Activated naive CD8-positive, alpha-beta T cell treated with anti-CD3 and anti-CD28 coated beads, Interleukin-2, amount 50 U/mL, for 24 hours (primary cell): Measurements from ENCODE around the gene SMIM43.

Source experiments
- ATAC-seq: fragments of 150-1000 bp; cut with Tn5 transposase; one replicate; pipeline ENCODE4 v1.10.0; 2021
- DNase-seq: peaks from one replicate; pipeline ENCODE4 v3.0.0; 2021
- H3K27ac Mint-ChIP-seq: one replicate; pipeline ENCODE4 v1.8.0; 2021; ENCODE audit warnings: mild to moderate bottlenecking, mixed read lengths
- H3K27me3 Mint-ChIP-seq: one replicate; pipeline ENCODE4 v1.8.0; 2021; ENCODE audit warnings: mixed read lengths
- H3K36me3 Mint-ChIP-seq: one replicate; pipeline ENCODE4 v1.8.0; 2021; ENCODE audit warnings: low read depth, mixed read lengths
- H3K4me1 Mint-ChIP-seq: one replicate; pipeline ENCODE4 v1.8.0; 2021; ENCODE audit warnings: mixed read lengths
- H3K4me3 Mint-ChIP-seq: one replicate; pipeline ENCODE4 v1.8.0; 2021; ENCODE audit warnings: mild to moderate bottlenecking, moderate library complexity, mixed read lengths
- H3K9me3 Mint-ChIP-seq: one replicate; pipeline ENCODE4 v1.8.0; 2021; ENCODE audit warnings: mixed read lengths

The SMIM43 gene

DNA sequence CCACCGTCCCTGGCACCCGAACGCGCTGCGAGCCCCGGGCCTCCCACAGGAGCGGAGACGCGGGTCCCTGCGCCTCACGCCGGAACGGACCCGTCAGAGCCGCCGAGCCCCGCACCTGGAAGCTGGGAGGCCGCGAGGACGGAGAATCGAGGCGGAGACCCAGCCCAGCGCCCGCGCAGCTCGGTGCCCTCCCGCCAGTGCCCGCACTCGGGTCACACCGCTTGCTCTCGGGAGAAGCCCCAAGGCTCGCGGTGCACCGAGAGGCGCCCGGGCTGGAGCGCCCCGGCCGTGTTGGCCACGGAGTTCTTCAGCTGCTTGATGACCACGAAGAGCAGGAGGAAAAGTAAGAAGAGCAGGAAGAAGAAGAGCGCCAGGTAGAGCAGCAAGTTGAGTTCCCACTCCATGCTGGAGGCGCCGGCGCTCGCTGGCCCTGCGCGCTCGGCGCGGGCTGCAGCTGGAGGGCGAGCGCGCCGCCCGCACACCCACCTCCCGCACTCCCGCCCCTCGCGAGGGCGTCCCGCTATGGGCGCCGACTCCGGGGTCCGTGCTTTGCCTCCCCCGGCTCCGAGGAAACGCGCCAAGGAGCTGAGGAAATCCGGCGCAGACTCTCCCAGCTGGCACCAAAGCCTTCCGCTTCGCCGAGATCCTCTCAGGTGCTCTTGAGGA, at the start of gene SMIM43:
SMIM43 (minus strand) TSS at position 463 of the 666 bp plus-strand sequence; CDS start at position 404, 59 bp downstream.
- ATAC-seq = no peak
- no peak for DNase-seq
- no peaks in the 10 kb centered on the region for H3K9me3 Mint-ChIP-seq
- no peak within 1 kb of the TSS for H3K27ac Mint-ChIP-seq
- peak within 1 kb of the TSS; percentile 61 for H3K4me3 Mint-ChIP-seq
- H3K4me1 Mint-ChIP-seq = peaks cover 4% of the 10 kb centered on the region
- H3K27me3 Mint-ChIP-seq = peaks cover 53% of the 10 kb centered on the region
- H3K36me3 Mint-ChIP-seq = no peaks in the 10 kb centered on the region

DNA sequence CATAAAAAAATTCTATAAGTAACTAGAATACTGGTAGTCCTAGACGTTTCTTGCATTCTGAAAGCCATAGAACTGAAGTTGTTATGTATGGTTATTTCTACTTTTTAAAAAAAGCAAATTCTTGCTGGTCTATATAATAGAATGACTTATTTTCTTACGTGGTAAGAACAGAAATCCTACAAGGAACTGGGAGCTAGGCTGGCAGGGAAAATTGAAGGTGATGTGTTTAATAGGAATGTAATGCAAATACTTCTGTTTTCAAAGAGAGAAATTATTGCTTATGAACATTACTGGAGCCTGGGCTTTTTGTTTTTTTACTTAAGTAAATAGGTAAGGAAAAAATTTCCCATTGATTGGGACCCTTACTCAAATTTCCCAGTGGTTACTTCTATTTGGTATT, 49.8 kb upstream of the SMIM43 start:
- peaks cover 65% of the 10 kb centered on the region for H3K36me3 Mint-ChIP-seq
- DNase-seq (no peak), ATAC-seq (no peak)
- peaks cover 7% of the 10 kb centered on the region for H3K4me1 Mint-ChIP-seq
- no peak overlapping the region for H3K4me3 Mint-ChIP-seq
- no peaks in the 10 kb centered on the region for H3K27me3 Mint-ChIP-seq
- no peaks in the 10 kb centered on the region for H3K9me3 Mint-ChIP-seq
- no peak overlapping the region for H3K27ac Mint-ChIP-seq

DNA sequence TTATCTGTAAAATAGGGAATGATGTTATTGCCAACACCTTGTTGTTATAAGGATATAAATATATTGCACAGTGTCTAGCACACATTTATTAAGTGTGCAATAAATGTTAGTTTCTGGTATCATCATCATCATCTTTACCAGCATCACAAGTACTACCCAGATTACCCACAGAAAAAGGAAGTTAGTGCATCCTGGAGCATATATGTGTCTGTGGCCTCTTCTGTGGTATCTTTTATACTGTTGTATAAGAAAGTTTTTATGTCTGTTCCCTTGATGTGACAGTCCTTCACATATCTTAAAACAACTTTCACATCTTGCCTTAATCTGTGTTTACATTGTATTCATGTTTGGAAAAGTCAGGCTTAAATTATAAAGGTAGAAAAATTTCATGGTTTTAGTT, 46.2 kb upstream of the SMIM43 start:
- DNase-seq = no peak
- H3K4me1 Mint-ChIP-seq = no peaks in the 10 kb centered on the region
- no peak for ATAC-seq
- H3K9me3 Mint-ChIP-seq = no peaks in the 10 kb centered on the region
- peaks cover 50% of the 10 kb centered on the region for H3K36me3 Mint-ChIP-seq
- no peak overlapping the region for H3K27ac Mint-ChIP-seq
- no peak overlapping the region for H3K4me3 Mint-ChIP-seq
- H3K27me3 Mint-ChIP-seq = no peaks in the 10 kb centered on the region

DNA sequence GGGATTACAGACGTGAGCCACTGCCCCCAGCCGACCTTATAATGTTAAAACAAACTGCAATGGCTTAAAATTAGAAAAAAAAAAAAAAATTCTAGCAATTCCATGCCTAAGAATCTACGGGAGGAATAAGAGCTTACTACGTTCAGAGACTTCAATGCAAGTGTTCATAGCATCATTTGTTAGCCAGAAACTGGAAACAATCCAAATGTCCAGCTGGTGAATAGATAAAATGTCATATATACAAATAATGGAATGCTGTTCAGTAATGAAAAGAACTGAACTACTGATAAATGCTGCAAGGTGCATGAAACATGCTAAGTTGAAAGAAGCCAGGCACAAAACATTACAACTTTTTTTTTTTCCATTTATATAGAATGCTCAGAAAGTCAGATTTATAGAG, 41.4 kb upstream of the SMIM43 start:
- DNase-seq (no peak), ATAC-seq (no peak)
- H3K4me3 Mint-ChIP-seq = no peak overlapping the region
- H3K36me3 Mint-ChIP-seq = peaks cover 55% of the 10 kb centered on the region
- H3K4me1 Mint-ChIP-seq = peaks cover 26% of the 10 kb centered on the region
- H3K27ac Mint-ChIP-seq = no peak overlapping the region
- no peaks in the 10 kb centered on the region for H3K27me3 Mint-ChIP-seq
- no peaks in the 10 kb centered on the region for H3K9me3 Mint-ChIP-seq

DNA sequence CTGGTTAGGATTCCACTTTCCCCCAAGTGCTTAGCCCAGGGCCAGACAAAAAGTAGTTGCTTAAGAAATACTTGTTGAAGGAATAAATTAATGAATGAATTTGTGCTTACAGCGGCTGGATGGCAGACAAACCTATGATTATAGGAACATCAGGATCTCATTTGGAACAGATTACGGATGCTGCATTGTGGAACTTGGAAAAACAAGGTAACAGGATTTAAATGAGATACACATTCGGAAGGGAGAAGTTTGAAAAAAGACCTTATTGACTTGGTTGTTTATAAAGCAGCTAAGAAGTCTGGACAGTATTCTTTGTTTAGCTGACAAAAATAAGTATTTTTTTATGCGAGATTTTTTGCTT, 36.7 kb upstream of the SMIM43 start:
- peaks cover 3% of the 10 kb centered on the region for H3K27me3 Mint-ChIP-seq
- peak overlapping the region; percentile 97 for H3K27ac Mint-ChIP-seq
- no peak for DNase-seq
- peaks cover 50% of the 10 kb centered on the region for H3K4me1 Mint-ChIP-seq
- H3K36me3 Mint-ChIP-seq = peaks cover 37% of the 10 kb centered on the region
- H3K9me3 Mint-ChIP-seq = no peaks in the 10 kb centered on the region
- ATAC-seq = no peak
- peak overlapping the region; percentile 90 for H3K4me3 Mint-ChIP-seq

DNA sequence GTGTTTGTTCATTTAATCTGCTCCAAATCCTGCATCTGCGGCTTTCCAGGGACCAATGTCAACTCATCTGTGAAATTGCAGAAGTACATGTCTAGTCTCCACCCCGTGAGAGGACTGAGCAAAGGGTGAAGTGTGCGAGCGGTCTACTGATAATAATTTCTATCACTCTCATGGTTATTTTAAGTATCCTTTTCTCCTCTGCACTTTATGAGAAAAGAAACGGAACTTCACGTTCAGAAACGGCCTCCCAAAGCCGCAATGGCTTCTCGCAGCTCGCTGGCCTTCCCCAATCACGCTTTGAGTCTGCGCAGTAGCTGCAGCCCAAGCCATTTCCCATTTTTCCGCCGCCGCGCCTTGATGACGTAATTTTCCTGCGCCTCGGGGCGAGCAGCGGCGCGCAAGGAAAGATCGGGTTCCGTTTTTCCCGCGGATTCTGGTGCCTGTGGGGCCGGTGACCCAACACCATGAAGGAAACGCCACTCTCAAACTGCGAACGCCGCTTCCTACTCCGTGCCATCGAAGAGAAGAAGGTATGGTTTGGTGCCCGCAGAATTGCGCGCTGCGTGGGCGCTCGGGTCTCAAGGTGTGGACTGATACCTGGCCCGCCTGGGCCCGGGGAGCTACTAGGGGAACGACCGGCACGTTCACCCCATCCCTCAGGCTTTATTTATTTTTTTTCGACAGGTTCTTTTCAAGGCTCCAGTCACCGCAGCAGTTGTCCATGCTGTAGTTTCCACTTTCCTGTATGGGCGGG, 36.2 kb upstream of the SMIM43 start, which contains the start of gene EXOSC9:
EXOSC9 (plus strand) TSS at position 363 of the 754 bp plus-strand sequence; CDS start at position 465, 102 bp downstream.
- Mint-ChIP-seq H3K27ac (peak within 1 kb of the TSS; percentile 97), H3K27me3 (peaks cover 3% of the 10 kb centered on the region), H3K4me1 (peaks cover 50% of the 10 kb centered on the region), H3K36me3 (peaks cover 32% of the 10 kb centered on the region), H3K4me3 (peak within 1 kb of the TSS; percentile 90), H3K9me3 (no peaks in the 10 kb centered on the region)
- DNase-seq = peak; percentile 97
- ATAC-seq = peak; percentile 74

- DNase-seq (no peak), ATAC-seq (peak; percentile 12)
- H3K36me3 Mint-ChIP-seq = peaks cover 32% of the 10 kb centered on the region
- H3K27me3 Mint-ChIP-seq = peaks cover 3% of the 10 kb centered on the region
- H3K27ac Mint-ChIP-seq = peak overlapping the region; percentile 97
- no peaks in the 10 kb centered on the region for H3K9me3 Mint-ChIP-seq
- H3K4me1 Mint-ChIP-seq = peaks cover 50% of the 10 kb centered on the region
- peak overlapping the region; percentile 90 for H3K4me3 Mint-ChIP-seq
These were observed 35.6 kb upstream of the SMIM43 start for GRCh38 chr4:121800638-121800960.

GRCh38 chr4:121799867-121800501, 35.0 kb upstream of the SMIM43 start:
- Mint-ChIP-seq H3K27me3 (peaks cover 7% of the 10 kb centered on the region), H3K4me3 (peak overlapping the region; percentile 90), H3K36me3 (peaks cover 26% of the 10 kb centered on the region), H3K9me3 (no peaks in the 10 kb centered on the region), H3K27ac (peak overlapping the region; percentile 97), H3K4me1 (peaks cover 49% of the 10 kb centered on the region)
- DNase-seq (no peak), ATAC-seq (no peak)

DNA sequence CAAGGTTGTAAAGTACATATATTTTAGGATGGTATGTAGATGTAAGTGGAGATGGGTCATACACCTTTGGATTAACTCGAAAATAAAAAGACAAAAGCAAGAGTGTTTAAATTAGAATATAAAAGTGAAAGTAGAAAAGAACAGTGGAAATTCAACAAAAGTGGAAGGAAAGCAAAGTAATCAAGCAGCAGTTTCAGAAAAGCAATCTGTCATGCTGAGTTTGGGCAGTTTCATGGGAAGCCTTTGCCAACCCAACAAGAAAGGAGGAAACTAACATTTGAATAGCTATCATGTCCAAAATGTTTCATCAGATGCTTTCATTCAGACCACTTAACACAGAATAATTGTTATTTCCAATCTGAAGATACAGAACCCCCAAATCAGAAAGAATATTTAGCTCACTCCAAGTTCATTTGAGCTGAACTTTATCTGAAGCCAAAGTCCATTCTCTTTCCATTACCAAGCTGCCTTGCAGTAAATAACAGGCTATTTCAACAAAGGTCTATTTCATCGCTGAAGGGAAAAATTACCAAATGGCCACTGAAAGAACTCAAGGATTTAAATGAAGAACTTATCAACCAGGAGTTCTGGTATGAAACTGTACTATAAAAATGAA, 34.4 kb upstream of the SMIM43 start:
- Mint-ChIP-seq H3K4me1 (peaks cover 47% of the 10 kb centered on the region), H3K4me3 (peak overlapping the region; percentile 90)
- DNase-seq = no peak

DNA sequence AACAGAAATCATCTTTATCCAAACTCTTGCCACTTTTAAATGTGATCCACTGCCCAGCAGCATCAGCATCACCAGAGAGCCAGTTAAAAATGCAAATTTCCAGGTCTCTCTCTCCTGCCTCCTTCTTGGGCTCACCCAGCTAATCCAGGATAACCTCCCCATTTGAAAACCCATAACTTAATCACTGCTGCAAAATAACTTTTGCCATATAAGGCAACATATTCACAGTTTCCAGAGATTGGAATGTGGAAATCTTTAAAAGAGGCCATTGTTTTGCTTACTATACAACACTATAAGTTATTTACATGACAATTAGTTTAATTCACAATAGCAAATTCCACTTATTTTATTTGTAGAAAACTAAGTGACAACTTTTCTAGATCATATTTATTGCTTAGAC, 31.3 kb upstream of the SMIM43 start:
- ATAC-seq (no peak), DNase-seq (no peak)
- Mint-ChIP-seq H3K9me3 (no peaks in the 10 kb centered on the region), H3K27ac (no peak overlapping the region), H3K4me1 (peaks cover 26% of the 10 kb centered on the region), H3K4me3 (no peak overlapping the region), H3K27me3 (peaks cover 14% of the 10 kb centered on the region), H3K36me3 (peaks cover 3% of the 10 kb centered on the region)

More for the DNA sequence above, 34.4 kb upstream of the SMIM43 start:
- no peak for ATAC-seq
- Mint-ChIP-seq H3K27me3 (peaks cover 13% of the 10 kb centered on the region), H3K36me3 (peaks cover 21% of the 10 kb centered on the region), H3K27ac (peak overlapping the region; percentile 97), H3K9me3 (no peaks in the 10 kb centered on the region)

DNA sequence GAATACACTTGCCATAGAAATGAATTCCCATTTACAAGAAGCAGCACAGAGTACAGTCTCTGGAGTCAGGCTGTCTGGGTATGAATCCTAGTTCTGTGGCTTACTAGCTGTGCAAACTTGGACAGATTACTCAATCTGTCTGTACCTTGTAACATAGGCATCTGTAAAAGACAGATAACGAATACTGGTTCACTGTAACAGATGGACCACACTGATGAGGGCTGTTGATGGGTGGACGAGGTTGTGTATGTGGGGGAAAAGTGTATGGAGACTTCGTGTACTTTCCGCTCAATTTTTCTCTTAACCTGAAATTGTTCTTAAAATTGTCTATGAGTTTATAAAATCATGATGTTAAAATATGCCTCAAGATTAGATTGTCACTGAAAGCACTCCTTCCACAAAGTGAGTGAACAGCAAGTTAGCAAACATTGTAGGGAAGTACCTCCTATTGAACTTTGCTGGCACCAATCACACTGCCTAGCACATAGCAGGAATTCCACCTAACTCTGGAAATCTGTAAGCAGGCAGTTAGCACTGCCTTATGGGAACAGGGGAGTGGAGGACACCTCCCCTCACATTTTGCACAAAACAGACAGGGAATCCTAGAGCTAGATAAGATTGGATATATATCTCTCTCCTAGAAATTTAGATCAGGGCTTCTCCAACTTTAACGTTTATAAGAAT, 29.7 kb upstream of the SMIM43 start:
- Mint-ChIP-seq H3K36me3 (no peaks in the 10 kb centered on the region), H3K4me3 (no peak overlapping the region), H3K4me1 (peaks cover 9% of the 10 kb centered on the region), H3K9me3 (no peaks in the 10 kb centered on the region), H3K27me3 (peaks cover 14% of the 10 kb centered on the region), H3K27ac (no peak overlapping the region)
- DNase-seq (no peak), ATAC-seq (no peak)

DNA sequence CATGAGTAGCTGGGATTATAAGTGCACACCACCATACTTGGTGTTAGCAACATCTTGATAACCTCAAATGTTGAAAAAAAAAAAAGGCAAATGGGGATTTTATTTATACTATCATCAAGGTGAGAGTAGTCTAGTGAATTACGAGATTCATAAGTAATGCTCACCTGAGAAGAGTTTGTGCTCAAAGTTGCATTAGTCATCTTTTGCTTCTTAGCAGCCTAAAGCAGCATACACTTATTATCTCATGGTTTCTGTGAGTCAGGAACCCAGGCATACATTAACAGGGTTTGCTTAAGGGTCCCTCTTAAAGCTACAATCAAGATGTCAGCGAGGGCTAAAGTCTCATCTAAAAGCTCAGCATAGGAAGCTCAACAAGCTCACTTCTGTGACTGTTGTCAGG, 28.0 kb upstream of the SMIM43 start:
- peak; percentile 40 for ATAC-seq
- Mint-ChIP-seq H3K4me1 (peaks cover 2% of the 10 kb centered on the region), H3K27ac (no peak overlapping the region), H3K4me3 (no peak overlapping the region), H3K36me3 (no peaks in the 10 kb centered on the region), H3K9me3 (no peaks in the 10 kb centered on the region), H3K27me3 (peaks cover 27% of the 10 kb centered on the region)
- no peak for DNase-seq

DNA sequence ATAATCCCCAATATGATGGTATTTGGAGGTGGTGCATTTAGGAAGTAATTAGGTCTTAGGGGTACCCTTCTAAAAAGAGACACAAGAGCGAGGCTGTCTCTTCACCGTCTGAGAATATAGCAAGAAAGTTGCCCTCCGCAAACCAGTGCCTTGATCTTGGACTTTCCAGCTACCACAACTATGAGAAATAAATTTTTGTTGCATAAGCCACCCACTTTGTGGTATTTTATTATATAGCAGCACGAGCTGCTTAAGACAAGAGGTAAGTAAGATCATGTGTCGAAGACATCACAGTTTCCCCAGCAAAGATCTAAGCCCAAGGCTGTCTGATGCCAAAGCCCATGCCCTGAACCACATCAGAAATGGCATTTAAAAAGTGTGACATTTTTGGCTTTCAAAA, 26.5 kb upstream of the SMIM43 start:
- DNase-seq (no peak), ATAC-seq (no peak)
- Mint-ChIP-seq H3K27me3 (peaks cover 27% of the 10 kb centered on the region), H3K4me3 (no peak overlapping the region), H3K27ac (no peak overlapping the region), H3K9me3 (no peaks in the 10 kb centered on the region), H3K36me3 (no peaks in the 10 kb centered on the region), H3K4me1 (peaks cover 2% of the 10 kb centered on the region)

DNA sequence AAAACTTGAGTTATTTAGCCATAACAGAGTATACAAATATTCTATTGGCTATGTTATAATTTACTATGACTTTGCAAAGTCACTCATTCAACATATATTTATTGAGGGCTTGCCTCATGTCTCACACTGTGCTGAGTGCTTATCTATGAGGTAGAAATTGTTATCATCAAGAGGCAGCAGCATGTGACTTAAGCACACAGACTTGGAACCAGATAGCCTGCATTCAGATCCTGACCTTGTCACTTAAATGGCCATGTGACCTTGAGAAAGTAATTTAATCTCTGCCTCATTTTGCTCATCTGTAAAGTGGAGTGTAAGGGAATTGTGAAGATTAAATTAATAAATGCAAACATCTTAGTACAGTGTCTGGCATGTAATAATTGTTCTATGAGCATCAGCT, 26.0 kb upstream of the SMIM43 start:
- H3K27ac Mint-ChIP-seq = no peak overlapping the region
- H3K9me3 Mint-ChIP-seq = no peaks in the 10 kb centered on the region
- H3K36me3 Mint-ChIP-seq = no peaks in the 10 kb centered on the region
- no peak for ATAC-seq
- H3K27me3 Mint-ChIP-seq = peaks cover 27% of the 10 kb centered on the region
- H3K4me1 Mint-ChIP-seq = peaks cover 2% of the 10 kb centered on the region
- no peak overlapping the region for H3K4me3 Mint-ChIP-seq
- no peak for DNase-seq
